Endothelial cell of umbilical vein (primary cell): ENCODE results near the gene SMOC2. TPM values are rescaled to one million over a fixed set of nuclear protein-coding genes. Genes with fewer than 3 reads are reported as not detected.

Source experiments
- BruUV-seq: library from RNA; stranded (reverse); fragments of 400-500 nt; replicated peaks from 2 replicates; lab custom pipeline; 2021; lab: Mats Ljungman, UMichigan
- CTCF ChIA-PET: fragments of 300-600, 350-600 bp; sonication (Branson Sonifier 250); formaldehyde crosslinking; loops from one replicate; lab custom pipeline; 2021; ENCODE audit warnings: antibody characterized with exemption, inconsistent platforms; lab: Charles Lee
- POLR2A ChIA-PET: fragments of 300-600, 350-600 bp; sonication (Branson Sonifier 250); formaldehyde crosslinking; loops from one replicate; lab custom pipeline; 2021; ENCODE audit warnings: antibody characterized with exemption, inconsistent platforms; lab: Charles Lee
- DNase-seq: peaks from one replicate; pipeline ENCODE4 v3.0.0-alpha.2; 2011; ENCODE audit warnings: low read depth, low spot score
- FAIRE-seq: peaks from 2 replicates; lab custom pipeline; 2011; peaks lifted over from hg19 to GRCh38; lab: Jason Lieb, UNC
- H2AFZ ChIP-seq: 2 replicates; pipeline ENCODE4 v1.6.0; 2012; ENCODE audit warnings: low read depth, low read length, control low read depth, inconsistent platforms
- H3K27ac ChIP-seq: 2 replicates; pipeline ENCODE4 v1.5.1; 2011; ENCODE audit warnings: low read depth, mild to moderate bottlenecking, control low read depth, low read length, moderate library complexity; ENCODE audit not compliant: insufficient read depth
- H3K27me3 ChIP-seq, 2 experiments: 2 replicates each; pipeline versions ENCODE4 v1.6.0 to v1.6.1; 2011; ENCODE audit warnings: low read length in 2 of 2, mixed read lengths in 1 of 2; ENCODE audit not compliant: control insufficient read depth in 2 of 2, insufficient read depth in 2 of 2
- H3K36me3 ChIP-seq, 2 experiments: 2 replicates in 1 of 2; 3 replicates in 1 of 2; pipeline ENCODE4 v1.5.1; 2011; ENCODE audit warnings: low read length in 2 of 2, mild to moderate bottlenecking in 1 of 2, moderate library complexity in 1 of 2; ENCODE audit not compliant: control insufficient read depth in 2 of 2, insufficient read depth in 2 of 2; ENCODE audit errors: extremely low read depth in 1 of 2
- H3K4me1 ChIP-seq: 3 replicates; pipeline ENCODE4 v1.5.1; 2011; ENCODE audit warnings: mild to moderate bottlenecking, low read length; ENCODE audit not compliant: control insufficient read depth, insufficient read depth; ENCODE audit errors: extremely low read depth
- H3K4me2 ChIP-seq: 2 replicates; pipeline ENCODE4 v1.6.1; 2011; ENCODE audit warnings: low read length, control low read depth, mixed read lengths; ENCODE audit not compliant: insufficient read depth
- H3K4me3 ChIP-seq, 3 experiments: fragments of 200-600 bp in 1 of 3; sonication (generic), shearing (Covaris generic) in 1 of 3; replicated peaks in 1 of 3; 2 replicates each; pipeline ENCODE4 v1.5.1; 2011 to 2016; ENCODE audit warnings: control low read depth in 3 of 3, low read length in 3 of 3, mild to moderate bottlenecking in 2 of 3, inconsistent platforms in 1 of 3, low read depth in 1 of 3, moderate library complexity in 1 of 3; ENCODE audit not compliant: insufficient read depth in 1 of 3
- H3K79me2 ChIP-seq: 2 replicates; pipeline ENCODE4 v1.6.0; 2012; ENCODE audit warnings: low read length, inconsistent platforms; ENCODE audit not compliant: control insufficient read depth, insufficient read depth
- H3K9ac ChIP-seq: replicated peaks from 2 replicates; pipeline ENCODE3; 2011; ENCODE audit warnings: low read length, control low read depth; ENCODE audit not compliant: insufficient read depth; ENCODE audit errors: extremely low read depth
- H3K9me1 ChIP-seq: replicated peaks from 3 replicates; pipeline ENCODE4 v1.6.0; 2011; ENCODE audit warnings: mild to moderate bottlenecking, low read length; ENCODE audit not compliant: control insufficient read depth, insufficient read depth; ENCODE audit errors: extremely low read depth
- H3K9me3 ChIP-seq: replicated peaks from 2 replicates; pipeline ENCODE4 v1.5.1; 2012; ENCODE audit warnings: low read length, inconsistent platforms; ENCODE audit not compliant: control insufficient read depth, insufficient read depth
- H4K20me1 ChIP-seq: replicated peaks from 2 replicates; pipeline ENCODE3; 2011; ENCODE audit warnings: mild to moderate bottlenecking, low read length; ENCODE audit not compliant: control insufficient read depth, insufficient read depth; ENCODE audit errors: extremely low read depth
- CTCF ChIP-seq, 2 donors: IDR thresholded peaks; 1 replicate in 1 of 2; 2 replicates in 1 of 2; pipeline ENCODE4 v1.5.1; 2011; ENCODE audit warnings: low read length in 2 of 2, mild to moderate bottlenecking in 2 of 2, moderate library complexity in 2 of 2, control low read depth in 1 of 2, inconsistent platforms in 1 of 2, low read depth in 1 of 2; ENCODE audit not compliant: insufficient read depth in 1 of 2; ENCODE audit errors: extremely low read depth in 1 of 2
- EZH2 ChIP-seq: IDR thresholded peaks from 2 replicates; pipeline ENCODE4 v1.6.1; 2012; ENCODE audit warnings: borderline replicate concordance, low read depth, mild to moderate bottlenecking, moderate library complexity, low read length, inconsistent platforms; ENCODE audit not compliant: severe bottlenecking
- FOS ChIP-seq: IDR thresholded peaks from 2 replicates; pipeline ENCODE4 v1.6.1; 2011; ENCODE audit warnings: mild to moderate bottlenecking, low read length, moderate library complexity, borderline replicate concordance; ENCODE audit not compliant: insufficient read depth
- GATA2 ChIP-seq: IDR thresholded peaks from 2 replicates; pipeline ENCODE4 v1.7.0; 2011; ENCODE audit warnings: low read depth, mild to moderate bottlenecking, moderate library complexity, mixed read lengths, low read length; ENCODE audit not compliant: insufficient read length, insufficient read depth
- JUN ChIP-seq: IDR thresholded peaks from 2 replicates; pipeline ENCODE4 v1.6.1; 2011; ENCODE audit warnings: borderline replicate concordance, low read depth; ENCODE audit not compliant: insufficient read length, insufficient read depth
- MAX ChIP-seq: IDR thresholded peaks from 2 replicates; pipeline ENCODE4 v1.6.1; 2011; ENCODE audit not compliant: insufficient read depth, insufficient read length
- MYC ChIP-seq: IDR thresholded peaks from one replicate; pipeline ENCODE4 v1.6.1; 2011; ENCODE audit warnings: mild to moderate bottlenecking, low read depth, low read length
- POLR2A ChIP-seq: IDR thresholded peaks from 2 replicates; pipeline ENCODE4 v1.6.1; 2012; ENCODE audit warnings: low read depth, mild to moderate bottlenecking, control low read depth, low read length
- POLR2AphosphoS5 ChIP-seq: IDR thresholded peaks from 2 replicates; pipeline ENCODE4 v1.6.1; 2012; ENCODE audit warnings: low read depth, mild to moderate bottlenecking, control low read depth, low read length, moderate library complexity; ENCODE audit not compliant: insufficient read depth
- dilution Hi-C: fragments of 300-500 bp; cut with MboI; formaldehyde crosslinking; loops from one replicate; pipeline ENCODE4 v1.15.0; 2019; ENCODE audit warnings: low sequenced_read_pairs; ENCODE audit not compliant: extremely low pct_ligation_motif_present
- intact Hi-C: fragments of 100-400 bp; cut with micrococcal nuclease; formaldehyde crosslinking; loops from one replicate; pipeline ENCODE4 v1.10.0; 2022
- polyA plus RNA-seq, 4 experiments: library from polyadenylated mRNA; depleted of rRNA in 3 of 4; stranded (reverse) in 3 of 4; unstranded in 1 of 4; fragments of >200 nt; gene quantifications; 2 replicates each; pipeline versions ENCODE4 v1.2.1 to v1.2.3, GENCODE V29; 2011 to 2012; ENCODE audit warnings: missing spikeins in 1 of 4
- total RNA-seq: library from RNA; stranded (reverse); gene quantifications from 2 replicates; pipeline ENCODE4 v1.2.3, GENCODE V29; 2021

SMOC2 gene
- total and polyA plus RNA-seq, 2 donors (not counting 3 experiments of a cell fraction or from before 2014, with no cell fraction given) = not detected

- Histone ChIP-seq H3K36me3 (no peaks in the 10 kb centered on the region), H3K27me3 (no peaks in the 10 kb centered on the region), H3K4me1 (no peaks in the 10 kb centered on the region), H3K27ac (no peak overlapping the region), H4K20me1 (no peaks in the 10 kb centered on the region), H3K9ac (no peak overlapping the region), H3K4me2 (no peak overlapping the region), H3K9me3 (peaks cover 7% of the 10 kb centered on the region), H3K4me3 (no peak overlapping the region), H3K79me2 (no peaks in the 10 kb centered on the region), H3K9me1 (no peaks in the 10 kb centered on the region), H2AFZ (no peak overlapping the region)
- intact Hi-C loops = no loop called here
- FAIRE-seq (no peak), DNase-seq (no peak)
- TF ChIP-seq JUN = no peak
- TF ChIP-seq POLR2AphosphoS5 = no peak
- ChIA-PET CTCF (no interaction called here), POLR2A (no interaction called here)
- BruUV-seq = no TSS peak
- dilution Hi-C loops = no loop called here
These were observed 237.6 kb downstream of the SMOC2 start for GRCh38 chr6:168678588-168678987.

GRCh38 chr6:168681748-168682147 is 240.8 kb downstream of the SMOC2 start:
- DNase-seq (no peak), FAIRE-seq (no peak)
- H3K36me3 ChIP-seq = no peaks in the 10 kb centered on the region
- peaks cover 7% of the 10 kb centered on the region for H3K9me3 ChIP-seq
- no peaks in the 10 kb centered on the region for H3K79me2 ChIP-seq
- BruUV-seq = no TSS peak
- dilution Hi-C loops (no loop called here), intact Hi-C loops (no loop called here)
- H3K27ac ChIP-seq = no peak overlapping the region
- no peak overlapping the region for H3K4me3 ChIP-seq
- TF ChIP-seq FOS (no peak), POLR2A (no peak), MAX (no peak), POLR2AphosphoS5 (no peak), CTCF (IDR thresholded peaks at IDR 0.05; ENCODE audit: extremely low read depth in 1 of 2, insufficient read depth in 1 of 2, low read depth in 1 of 2, low read length in 2 of 2) (no peak), JUN (no peak), GATA2 (no peak), EZH2 (no peak), MYC (no peak)
- no peak overlapping the region for H3K9ac ChIP-seq
- H3K27me3 ChIP-seq = no peaks in the 10 kb centered on the region
- H3K9me1 ChIP-seq = no peaks in the 10 kb centered on the region
- H4K20me1 ChIP-seq = no peaks in the 10 kb centered on the region
- no peaks in the 10 kb centered on the region for H3K4me1 ChIP-seq
- no peak overlapping the region for H2AFZ ChIP-seq
- H3K4me2 ChIP-seq = no peak overlapping the region
- ChIA-PET POLR2A (no interaction called here), CTCF (no interaction called here)
